SJCRH30 (cell line): Measurements from ENCODE around the gene TLX2. TPM values are rescaled to one million over a fixed set of nuclear protein-coding genes. Genes with fewer than 3 reads are reported as not detected.
"Not testable (repeated sequence)": the region's sequence is repeated elsewhere in the genome, so short reads cannot be mapped to it uniquely, and the experiment has no call there.

Experiments used
- DNase-seq, 2 experiments: peaks; one replicate each; pipeline ENCODE4 v3.0.0-alpha.2; 2015 to 2020
- H3K27ac ChIP-seq: fragments of 250-450 bp; sonication (Bioruptor Pico); 2 replicates; pipeline ENCODE4 v1.5.1; 2020; ENCODE audit warnings: mild to moderate bottlenecking, moderate library complexity
- H3K27me3 ChIP-seq: fragments of 250-450 bp; sonication (Bioruptor Pico); 2 replicates; pipeline ENCODE4 v1.5.1; 2020; ENCODE audit warnings: mild to moderate bottlenecking, moderate library complexity
- H3K36me3 ChIP-seq: fragments of 250-450 bp; sonication (Bioruptor Pico); 2 replicates; pipeline ENCODE4 v1.5.1; 2020; ENCODE audit warnings: mild to moderate bottlenecking, moderate library complexity
- H3K4me1 ChIP-seq: fragments of 250-450 bp; sonication (Bioruptor Pico); 2 replicates; pipeline ENCODE4 v1.5.1; 2020; ENCODE audit warnings: mild to moderate bottlenecking, moderate library complexity
- H3K4me3 ChIP-seq: fragments of 250-450 bp; sonication (Bioruptor Pico); 2 replicates; pipeline ENCODE4 v1.5.1; 2020; ENCODE audit warnings: mild to moderate bottlenecking, moderate library complexity
- H3K9me3 ChIP-seq: fragments of 250-450 bp; sonication (Bioruptor Pico); replicated peaks from 2 replicates; pipeline ENCODE4 v1.5.1; 2020; ENCODE audit warnings: mild to moderate bottlenecking, moderate library complexity
- total RNA-seq: library from RNA; depleted of rRNA; stranded (reverse); fragments of >200 nt; shearing (Covaris generic); gene quantifications from 2 replicates; pipeline ENCODE4 v1.2.3, GENCODE V29; 2014; rRNA removed

TLX2 gene
- not detected in 2 replicates for total RNA-seq

DNA sequence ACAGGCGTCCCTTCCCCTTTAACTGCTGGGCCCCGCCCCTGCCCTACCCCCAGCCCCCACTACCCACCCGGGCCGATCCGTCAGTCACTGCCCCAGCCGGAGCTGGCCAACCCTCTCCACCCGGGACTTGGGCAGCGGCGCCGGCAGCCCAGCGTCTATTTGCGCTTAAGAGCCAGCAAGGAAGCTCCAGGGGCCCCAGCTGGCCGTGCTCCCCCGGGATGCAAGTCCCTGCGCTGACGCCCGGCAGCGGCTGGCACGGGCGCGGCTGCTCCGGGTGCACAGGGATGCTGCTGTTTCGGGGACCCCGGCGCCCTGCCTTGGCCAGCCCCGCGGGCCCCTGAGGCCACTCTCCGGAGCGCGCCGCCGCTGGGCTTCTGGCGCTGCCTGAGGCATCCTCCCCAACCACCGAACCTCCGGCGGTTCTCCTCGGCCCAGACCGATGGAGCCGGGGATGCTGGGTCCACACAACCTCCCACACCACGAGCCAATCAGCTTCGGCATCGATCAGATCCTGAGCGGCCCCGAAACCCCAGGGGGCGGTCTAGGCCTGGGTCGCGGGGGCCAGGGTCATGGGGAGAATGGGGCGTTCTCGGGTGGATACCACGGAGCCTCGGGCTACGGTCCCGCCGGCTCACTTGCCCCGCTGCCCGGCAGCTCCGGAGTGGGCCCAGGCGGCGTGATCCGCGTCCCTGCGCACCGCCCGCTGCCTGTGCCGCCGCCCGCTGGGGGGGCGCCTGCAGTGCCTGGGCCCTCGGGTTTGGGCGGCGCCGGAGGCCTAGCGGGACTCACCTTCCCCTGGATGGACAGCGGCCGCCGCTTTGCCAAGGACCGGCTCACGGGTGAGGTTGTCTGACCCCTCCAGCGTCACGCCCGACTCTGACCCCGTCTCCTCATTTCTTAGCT lies at the start of gene TLX2:
Gene TLX2 (plus strand): TSS at position 83 of the 903 bp plus-strand sequence. CDS start 357 bp downstream, at position 440.
- no peak for DNase-seq
- Histone ChIP-seq H3K27ac (no peak within 1 kb of the TSS), H3K4me3 (no peak within 1 kb of the TSS), H3K36me3 (no peaks in the 10 kb centered on the region), H3K4me1 (no peaks in the 10 kb centered on the region), H3K9me3 (no peaks in the 10 kb centered on the region), H3K27me3 (no peaks in the 10 kb centered on the region)

DNA sequence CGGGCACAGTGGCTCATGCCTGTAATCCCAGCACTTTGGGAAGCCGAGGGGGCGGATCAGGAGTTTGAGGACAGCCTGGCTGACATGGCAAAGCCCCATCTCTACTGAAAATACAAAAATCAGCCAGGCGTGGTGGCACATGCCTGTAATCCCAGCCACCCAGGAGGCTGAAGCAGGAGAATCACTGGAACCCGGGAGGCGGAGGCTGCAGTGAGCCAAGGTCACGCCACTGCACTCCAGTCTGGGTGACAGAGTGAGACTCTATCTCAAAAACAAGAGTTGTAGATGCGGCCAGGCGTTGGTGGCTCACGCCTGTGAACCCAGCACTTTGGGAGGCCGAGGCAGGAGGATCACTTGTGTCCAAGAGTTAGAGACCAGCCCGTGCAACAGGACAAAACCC lies 43.5 kb upstream of the TLX2 start:
- H3K9me3 ChIP-seq, H3K27me3 ChIP-seq, H3K36me3 ChIP-seq, H3K4me1 ChIP-seq, DNase-seq, H3K27ac ChIP-seq, H3K4me3 ChIP-seq: not testable (repeated sequence)

DNA sequence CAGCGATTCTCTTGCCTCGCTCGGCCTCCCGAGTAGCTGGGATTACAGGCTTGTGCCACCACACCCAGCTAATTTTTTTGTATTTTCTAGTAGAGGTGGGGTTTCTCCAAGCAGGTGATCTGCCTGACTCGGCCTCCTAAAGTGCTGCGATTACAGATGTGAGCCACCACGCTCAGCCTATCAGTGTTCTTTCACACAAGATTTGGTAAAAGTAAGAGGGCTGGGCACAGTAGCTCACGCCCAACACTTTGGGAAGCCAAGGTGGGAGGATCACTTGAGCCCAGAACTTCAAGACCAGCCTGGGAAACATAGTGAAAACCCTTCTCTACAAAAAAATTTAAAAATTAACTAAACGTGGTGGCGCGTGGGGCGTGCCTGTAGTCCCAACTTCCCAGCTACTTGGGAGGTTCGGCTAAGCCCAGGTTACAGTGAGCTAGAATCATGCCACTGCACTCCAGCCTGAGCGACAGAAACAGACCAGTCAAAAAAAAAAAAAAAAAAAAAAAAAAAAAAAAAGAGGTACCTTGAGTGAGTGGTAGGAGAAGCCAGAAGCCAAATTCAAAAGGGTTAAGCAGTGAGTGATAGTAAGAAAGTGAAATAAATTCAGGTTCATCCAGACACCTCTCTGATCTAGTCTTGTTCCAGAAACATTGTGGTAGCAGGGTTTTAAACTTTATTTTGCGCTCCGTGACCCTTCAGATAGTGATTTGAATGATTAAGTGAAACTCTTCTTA lies 42.8 kb upstream of the TLX2 start:
- Histone ChIP-seq H3K9me3 (no peaks in the 10 kb centered on the region), H3K36me3 (peaks cover 7% of the 10 kb centered on the region; the same call in 1 of the 2 replicates), H3K27ac (peak overlapping the region; percentile 76), H3K27me3 (no peaks in the 10 kb centered on the region), H3K4me1 (peaks cover 3% of the 10 kb centered on the region; the same call in 1 of the 2 replicates), H3K4me3 (peak overlapping the region; percentile 78)
- DNase-seq, result no peak

DNA sequence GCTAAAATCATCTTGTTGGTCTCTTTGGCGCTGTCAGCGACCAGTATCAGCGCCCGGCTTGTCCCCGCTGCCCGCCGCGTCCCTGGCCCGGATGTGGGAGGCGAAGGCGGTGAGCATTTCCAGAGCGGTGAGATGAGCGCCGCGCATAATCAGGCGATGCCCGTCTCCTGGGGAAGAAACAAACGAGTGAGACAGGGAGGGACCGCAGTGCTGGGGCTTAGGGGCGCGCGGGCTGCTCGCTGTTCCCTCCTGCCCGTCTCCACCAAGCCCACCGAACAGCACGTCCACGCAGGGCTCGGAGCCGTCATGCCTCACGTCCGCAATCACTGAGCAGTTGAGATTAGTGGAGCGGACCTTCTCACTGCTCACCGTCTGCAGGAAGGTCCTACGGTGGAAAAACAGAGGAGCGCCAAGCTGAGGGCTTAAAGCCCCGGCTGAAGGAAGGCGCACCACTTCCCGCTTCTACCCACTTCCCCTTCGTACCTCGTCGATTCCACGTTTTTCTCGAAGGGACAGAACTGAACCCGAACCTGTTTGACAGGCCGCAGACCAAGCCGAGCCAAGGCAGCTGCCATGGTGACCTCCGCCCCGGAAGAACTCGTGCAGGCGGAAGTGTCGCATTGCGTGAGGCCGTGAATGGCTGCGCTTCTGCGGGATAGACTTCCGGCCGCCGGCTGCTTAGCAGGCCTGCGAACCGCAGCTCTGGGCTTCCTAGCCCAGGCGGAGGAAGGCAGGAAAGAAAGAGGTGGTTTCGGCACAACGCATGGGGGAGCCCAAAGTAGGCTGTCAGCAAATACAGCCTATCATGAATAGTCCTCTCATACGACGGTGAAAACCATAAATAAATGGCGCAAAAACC lies 41.9 kb upstream of the TLX2 start, which contains the start of gene MRPL53:
Gene MRPL53 (minus strand): TSS at position 595 of the 859 bp plus-strand sequence. CDS start 20 bp downstream, at position 575.
- Histone ChIP-seq H3K27me3 (no peaks in the 10 kb centered on the region), H3K27ac (peak within 1 kb of the TSS; percentile 76), H3K36me3 (peaks cover 7% of the 10 kb centered on the region; the same call in 1 of the 2 replicates), H3K4me1 (peaks cover 3% of the 10 kb centered on the region; the same call in 1 of the 2 replicates), H3K4me3 (peak within 1 kb of the TSS; percentile 78), H3K9me3 (no peaks in the 10 kb centered on the region)
- DNase-seq, result peak; percentile 96 to 98

DNA sequence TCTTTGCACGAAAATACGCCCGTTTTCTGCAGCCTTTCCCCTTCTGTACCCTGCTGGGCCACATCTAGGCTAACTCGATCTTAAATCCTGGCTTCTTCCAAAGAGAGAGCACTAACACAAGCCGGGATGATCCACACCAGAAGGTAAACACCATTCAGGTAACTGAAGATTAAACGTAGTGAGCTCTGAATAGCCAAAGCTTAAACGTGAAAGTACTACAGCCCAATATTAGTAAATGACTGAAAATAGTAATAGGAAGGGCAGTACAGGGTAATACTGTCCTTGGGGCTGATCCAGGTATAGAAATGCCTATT lies 41.3 kb upstream of the TLX2 start:
- H3K36me3 ChIP-seq, result peaks cover 7% of the 10 kb centered on the region; the same call in 1 of the 2 replicates
- no peak for DNase-seq
- H3K27me3 ChIP-seq, result no peaks in the 10 kb centered on the region
- no peaks in the 10 kb centered on the region for H3K9me3 ChIP-seq
- H3K27ac ChIP-seq, result peak overlapping the region; percentile 76
- peak overlapping the region; percentile 78 for H3K4me3 ChIP-seq
- peaks cover 3% of the 10 kb centered on the region; the same call in 1 of the 2 replicates for H3K4me1 ChIP-seq

DNA sequence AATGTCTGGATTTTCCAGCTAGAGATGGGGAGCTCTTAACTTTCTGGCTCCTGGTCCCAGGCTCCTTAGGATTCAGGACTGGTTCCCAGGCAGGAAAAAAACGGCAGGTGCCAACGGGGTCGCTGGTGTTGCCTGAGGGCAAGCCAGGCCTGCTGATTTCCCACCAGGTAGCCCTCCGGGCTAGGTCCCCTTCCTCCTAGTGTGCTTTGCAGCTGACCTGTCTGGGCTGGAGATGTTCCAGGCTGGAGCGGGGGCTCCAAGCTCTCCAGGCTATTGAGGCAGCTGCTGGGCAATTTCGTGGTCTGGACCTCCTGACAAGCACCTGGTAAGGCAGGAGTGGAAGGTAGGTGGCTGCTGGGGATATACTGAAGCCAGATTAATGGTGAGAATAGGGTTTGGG lies 39.8 kb upstream of the TLX2 start:
- Histone ChIP-seq H3K4me3 (no peak overlapping the region), H3K9me3 (no peaks in the 10 kb centered on the region), H3K4me1 (peaks cover 3% of the 10 kb centered on the region; the same call in 1 of the 2 replicates), H3K36me3 (peaks cover 7% of the 10 kb centered on the region; the same call in 1 of the 2 replicates), H3K27me3 (no peaks in the 10 kb centered on the region), H3K27ac (no peak overlapping the region)
- DNase-seq, result no peak

DNA sequence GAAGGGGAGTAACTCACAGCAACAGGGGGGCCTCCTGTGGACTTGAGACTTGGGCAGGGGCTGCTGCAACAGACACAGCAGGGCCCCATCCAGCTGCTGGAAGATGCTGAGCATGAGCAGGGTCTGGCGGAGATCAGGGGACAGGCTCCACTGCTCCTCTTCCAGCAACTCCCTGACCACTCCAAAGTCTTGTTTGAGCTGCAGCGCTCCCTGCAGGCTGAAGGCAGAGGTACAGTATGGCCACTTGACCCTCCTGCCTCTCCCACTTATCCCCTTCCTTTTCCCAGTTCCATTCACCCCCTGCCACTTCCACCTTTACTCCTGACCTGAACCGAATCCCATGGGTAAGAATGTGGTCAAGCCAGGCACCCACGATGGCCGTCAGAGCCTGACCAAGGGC lies 39.4 kb upstream of the TLX2 start:
- Histone ChIP-seq H3K27ac (no peak overlapping the region), H3K4me3 (no peak overlapping the region), H3K4me1 (peaks cover 3% of the 10 kb centered on the region; the same call in 1 of the 2 replicates), H3K27me3 (no peaks in the 10 kb centered on the region), H3K9me3 (no peaks in the 10 kb centered on the region), H3K36me3 (peaks cover 7% of the 10 kb centered on the region; the same call in 1 of the 2 replicates)
- peak; percentile 37 to 51 for DNase-seq

DNA sequence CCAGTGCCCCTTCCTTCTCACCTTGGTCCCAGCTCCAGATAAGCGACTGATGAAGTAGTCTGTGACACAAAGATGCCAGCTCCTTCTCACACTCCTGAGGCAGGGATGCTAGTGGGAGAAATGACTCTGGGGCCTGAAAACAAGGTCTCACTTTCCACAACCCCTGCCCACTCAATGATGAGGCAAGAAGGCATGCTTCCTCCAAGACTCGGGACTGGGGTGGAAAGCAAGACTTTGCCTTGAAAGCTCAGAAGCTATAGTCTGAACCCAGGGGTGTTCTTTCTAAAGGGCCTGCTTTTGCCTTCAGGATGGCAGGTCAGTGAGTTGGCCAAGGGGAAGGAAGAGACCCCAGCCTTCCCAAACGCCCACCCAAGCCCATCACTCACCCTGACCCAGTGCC lies 32.8 kb upstream of the TLX2 start:
- Histone ChIP-seq H3K9me3 (no peaks in the 10 kb centered on the region), H3K36me3 (peaks cover 4% of the 10 kb centered on the region; the same call in 1 of the 2 replicates), H3K4me3 (peak overlapping the region; percentile 93), H3K27ac (no peak overlapping the region), H3K4me1 (peaks cover 4% of the 10 kb centered on the region), H3K27me3 (no peaks in the 10 kb centered on the region)
- no peak for DNase-seq

DNA sequence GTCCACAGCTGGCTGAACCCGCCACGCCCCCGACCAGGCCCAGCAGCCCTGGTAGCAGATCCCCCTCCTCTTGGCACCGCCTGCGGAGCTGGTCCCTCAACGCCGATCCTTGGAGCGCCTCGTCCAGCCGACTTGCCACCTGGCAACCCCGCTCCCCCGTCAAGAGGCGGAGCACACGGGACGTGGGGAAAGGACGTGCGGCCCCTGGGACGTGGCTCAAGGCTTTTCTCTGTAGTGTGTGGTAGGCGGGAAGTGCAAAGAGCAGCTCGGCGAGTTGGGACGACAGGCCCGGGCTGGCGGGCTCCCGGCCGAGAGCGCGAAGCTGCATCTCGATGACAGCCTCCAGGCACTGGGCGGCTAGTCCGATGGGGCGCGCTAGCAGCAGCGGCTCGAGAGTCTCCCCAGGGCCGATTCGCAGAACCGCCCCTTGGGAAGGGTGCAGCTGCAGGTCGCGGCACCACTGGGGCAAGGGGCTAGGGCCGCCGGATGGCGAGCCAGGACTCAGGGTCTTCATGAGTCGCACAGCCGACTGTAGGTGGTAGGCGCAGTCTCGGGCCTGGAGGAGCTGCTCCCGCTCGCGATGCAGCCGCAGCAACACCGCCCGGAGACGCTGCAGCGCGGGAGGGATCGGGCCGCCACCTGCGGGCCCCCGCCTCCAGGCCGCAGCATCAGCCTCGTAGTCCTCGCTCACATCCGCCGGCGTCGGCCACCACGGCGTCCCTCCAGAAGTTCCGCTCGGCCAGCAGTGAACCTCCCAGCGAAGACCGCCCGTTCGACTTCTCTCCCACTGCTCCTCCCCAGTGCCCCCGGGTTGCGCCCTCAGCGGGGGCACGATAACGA lies 32.1 kb upstream of the TLX2 start:
- peaks cover 4% of the 10 kb centered on the region for H3K4me1 ChIP-seq
- peak; percentile 52 to 72 for DNase-seq
- peak overlapping the region; percentile 93 for H3K4me3 ChIP-seq
- H3K36me3 ChIP-seq, result peaks cover 4% of the 10 kb centered on the region; the same call in 1 of the 2 replicates
- peak overlapping the region; percentile 87 for H3K27ac ChIP-seq
- no peaks in the 10 kb centered on the region for H3K9me3 ChIP-seq
- H3K27me3 ChIP-seq, result no peaks in the 10 kb centered on the region

DNA sequence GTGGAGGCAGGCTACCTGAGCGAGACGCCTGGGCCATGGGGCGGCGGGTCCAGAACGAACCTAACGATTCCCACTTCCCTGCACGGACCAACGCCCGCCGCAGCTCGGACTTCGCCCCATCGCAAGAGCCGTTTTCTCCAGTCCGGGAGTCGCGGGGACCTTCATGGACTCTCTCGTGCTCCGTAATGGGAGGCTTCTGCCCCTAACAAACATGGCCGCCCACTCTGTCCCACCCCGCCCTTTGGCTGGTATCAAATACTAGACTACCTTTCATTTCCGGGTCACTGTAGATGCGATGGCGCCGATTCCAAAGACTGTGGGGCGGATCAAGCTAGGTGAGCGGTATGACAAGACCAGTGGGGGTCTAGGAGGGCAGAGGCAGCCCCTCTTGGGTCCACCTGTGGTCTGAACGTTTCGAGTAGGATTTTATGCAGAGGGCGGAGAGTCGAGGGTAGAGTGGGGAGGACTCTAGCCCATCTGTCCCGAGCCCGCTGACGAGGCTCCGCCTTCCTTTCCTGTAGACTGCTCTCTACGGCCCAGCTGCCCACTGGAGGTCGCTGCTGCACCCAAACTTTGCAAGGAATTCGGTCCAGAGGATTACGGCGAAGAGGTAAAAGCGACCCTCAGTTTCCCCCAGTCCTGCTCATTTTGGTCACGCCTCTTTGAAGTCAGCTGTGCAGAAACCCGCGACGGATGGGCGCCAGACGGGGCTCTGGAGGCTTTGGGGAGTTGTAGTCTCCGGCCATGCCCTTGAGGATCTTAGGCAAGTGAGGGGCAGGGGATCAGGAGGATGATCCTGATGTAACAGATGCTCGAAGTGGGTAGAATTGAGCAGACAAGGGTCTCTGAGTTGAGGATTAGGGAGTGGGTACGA lies 31.2 kb upstream of the TLX2 start, which contains the start of the genes CCDC142 and TTC31:
Gene CCDC142 (minus strand): TSS at position 198 of the 874 bp plus-strand sequence. CDS start 161 bp downstream, at position 37.
Gene TTC31 (plus strand): TSS at position 281 of the 874 bp plus-strand sequence. CDS start 15 bp downstream, at position 296.
- H3K4me1 ChIP-seq, result peaks cover 4% of the 10 kb centered on the region
- no peaks in the 10 kb centered on the region for H3K27me3 ChIP-seq
- DNase-seq, result peak; percentile 97 to 99

DNA sequence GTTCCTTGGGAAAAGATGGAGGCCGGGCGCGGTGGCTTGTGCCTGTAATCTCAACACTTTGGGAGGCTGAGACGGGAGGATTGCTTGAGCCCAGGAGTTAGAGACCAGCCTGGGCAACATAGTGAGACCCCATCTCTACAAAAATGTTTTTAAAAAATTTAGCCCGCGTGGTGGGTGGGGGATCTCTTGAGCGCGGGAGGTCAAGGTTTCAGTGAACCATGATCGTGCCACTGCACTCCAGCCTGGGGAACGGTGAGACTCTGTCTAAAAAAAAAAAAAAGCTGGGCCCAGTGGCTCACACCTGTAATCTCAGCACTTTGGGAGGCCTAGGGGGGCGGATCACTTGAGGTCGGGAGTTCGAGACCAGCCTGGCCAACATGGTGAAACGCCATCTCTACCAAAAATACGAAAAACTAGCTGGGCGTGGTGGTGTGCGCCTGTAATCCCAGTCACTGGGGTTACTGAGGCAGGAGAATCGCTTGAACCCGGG lies 30.5 kb upstream of the TLX2 start:
- DNase-seq, result not testable (repeated sequence)

More for the DNA sequence above, 31.2 kb upstream of the TLX2 start, which contains the start of the genes CCDC142 and TTC31:
- H3K36me3 ChIP-seq, result peaks cover 4% of the 10 kb centered on the region; the same call in 1 of the 2 replicates
- H3K9me3 ChIP-seq, result no peaks in the 10 kb centered on the region
- peak within 1 kb of the TSS; percentile 93 for H3K4me3 ChIP-seq
- H3K27ac ChIP-seq, result peak within 1 kb of the TSS; percentile 87

DNA sequence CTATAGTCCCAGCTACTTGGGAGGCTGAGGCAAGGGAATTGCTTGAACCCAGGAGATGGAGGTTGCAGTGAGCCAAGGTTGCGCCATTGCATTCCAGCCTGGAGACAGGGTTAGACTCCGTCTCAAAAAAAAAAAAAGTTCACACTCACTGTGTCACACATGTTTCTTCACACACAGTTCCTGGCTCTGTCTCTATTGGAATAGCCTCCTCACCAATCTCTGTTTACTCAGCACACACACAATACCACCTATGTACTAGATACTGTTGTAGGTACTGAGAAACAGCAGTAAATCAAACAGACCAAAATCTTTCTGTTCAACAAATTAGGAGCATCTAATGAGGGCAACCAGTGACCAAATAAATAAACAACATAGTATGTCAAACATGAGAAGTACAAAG lies 28.1 kb upstream of the TLX2 start:
- peaks cover 4% of the 10 kb centered on the region for H3K4me1 ChIP-seq
- H3K9me3 ChIP-seq, result no peaks in the 10 kb centered on the region
- H3K27ac ChIP-seq, result no peak overlapping the region

More for the DNA sequence above, 30.5 kb upstream of the TLX2 start:
- H3K9me3 ChIP-seq, H3K4me1 ChIP-seq, H3K27me3 ChIP-seq, H3K36me3 ChIP-seq: not testable (repeated sequence)
- H3K27ac ChIP-seq, result peak overlapping the region; percentile 87; the same call in 1 of the 2 replicates
- H3K4me3 ChIP-seq, result peak overlapping the region; percentile 93

More for the DNA sequence above, 28.1 kb upstream of the TLX2 start:
- H3K36me3 ChIP-seq, result peaks cover 6% of the 10 kb centered on the region; the same call in 1 of the 2 replicates
- no peaks in the 10 kb centered on the region for H3K27me3 ChIP-seq
- DNase-seq, result no peak
- no peak overlapping the region for H3K4me3 ChIP-seq
